Gastrocnemius medialis (tissue), 4 donors: ENCODE results near the gene ADAM12.

Experiments used
- POLR2A ChIP-seq, 2 donors: fragments of 450-650 bp; IDR thresholded peaks; one replicate each; pipeline ENCODE4 v1.6.1; 2017; ENCODE audit warnings: antibody characterized with exemption in 2 of 2, mild to moderate bottlenecking in 2 of 2, moderate library complexity in 2 of 2
- TF ChIP-seq, protein P1 (sequence below), 5 experiments: fragments of 450-650 bp in 3 of 5; fragments of 200-600 bp in 2 of 5; sonication (generic) in 2 of 5; IDR thresholded peaks in 4 of 5; conservative IDR thresholded peaks in 1 of 5; 1 replicate in 4 of 5; 2 replicates in 1 of 5; pipeline ENCODE4 v1.5.1; 2016 to 2019; ENCODE audit warnings: antibody characterized with exemption in 5 of 5, mild to moderate bottlenecking in 3 of 5, moderate library complexity in 3 of 5

DNA sequence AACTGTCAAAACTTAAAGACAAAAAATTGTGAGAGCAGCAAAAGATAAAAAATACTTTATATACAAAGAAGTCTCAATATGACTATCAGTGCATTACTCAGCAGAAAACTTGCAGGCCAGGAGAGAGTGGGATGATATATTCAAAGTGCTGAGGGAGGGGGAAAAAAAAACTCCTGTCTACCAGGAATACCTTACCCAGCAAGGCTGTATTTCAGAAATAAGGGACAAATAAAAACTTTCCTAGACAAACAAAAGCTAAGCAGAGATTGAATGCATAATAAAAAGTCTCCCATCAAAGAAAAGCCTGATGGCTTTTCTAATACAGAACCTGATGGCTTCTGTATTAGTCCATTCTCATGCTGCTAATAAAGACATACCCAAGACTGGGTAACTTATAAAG lies 31.1 kb downstream of the ADAM12 start:
- TF ChIP-seq, protein P1, sequence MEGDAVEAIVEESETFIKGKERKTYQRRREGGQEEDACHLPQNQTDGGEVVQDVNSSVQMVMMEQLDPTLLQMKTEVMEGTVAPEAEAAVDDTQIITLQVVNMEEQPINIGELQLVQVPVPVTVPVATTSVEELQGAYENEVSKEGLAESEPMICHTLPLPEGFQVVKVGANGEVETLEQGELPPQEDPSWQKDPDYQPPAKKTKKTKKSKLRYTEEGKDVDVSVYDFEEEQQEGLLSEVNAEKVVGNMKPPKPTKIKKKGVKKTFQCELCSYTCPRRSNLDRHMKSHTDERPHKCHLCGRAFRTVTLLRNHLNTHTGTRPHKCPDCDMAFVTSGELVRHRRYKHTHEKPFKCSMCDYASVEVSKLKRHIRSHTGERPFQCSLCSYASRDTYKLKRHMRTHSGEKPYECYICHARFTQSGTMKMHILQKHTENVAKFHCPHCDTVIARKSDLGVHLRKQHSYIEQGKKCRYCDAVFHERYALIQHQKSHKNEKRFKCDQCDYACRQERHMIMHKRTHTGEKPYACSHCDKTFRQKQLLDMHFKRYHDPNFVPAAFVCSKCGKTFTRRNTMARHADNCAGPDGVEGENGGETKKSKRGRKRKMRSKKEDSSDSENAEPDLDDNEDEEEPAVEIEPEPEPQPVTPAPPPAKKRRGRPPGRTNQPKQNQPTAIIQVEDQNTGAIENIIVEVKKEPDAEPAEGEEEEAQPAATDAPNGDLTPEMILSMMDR (IDR thresholded peaks at IDR 0.05 in 4 of 5, conservative IDR thresholded peaks at IDR 0.05 in 1 of 5) = no peak
- TF ChIP-seq POLR2A (IDR thresholded peaks at IDR 0.05) = no peak
